K562 (cell line): ENCODE results near the gene HEY2. TPM values are rescaled to one million over a fixed set of nuclear protein-coding genes. Genes with fewer than 3 reads are reported as not detected.
"Not testable (repeated sequence)": the region's sequence is repeated elsewhere in the genome, so short reads cannot be mapped to it uniquely, and the experiment has no call there.

Experiments
- ATAC-seq: fragments of 200-7000 bp; cut with Tn5 transposase; 3 replicates; pipeline ENCODE4 v1.9.1; 2020; ENCODE audit warnings: moderate library complexity
- BruUV-seq: library from RNA; stranded (reverse); fragments of 400-500 nt; replicated peaks from 2 replicates; lab custom pipeline; 2021; lab: Mats Ljungman, UMichigan
- CTCF ChIA-PET: fragments of 300-600 bp; formaldehyde crosslinking; extraction: SDS; loops from one replicate; lab custom pipeline; 2021; ENCODE audit warnings: low intra/inter-chr PET ratio; lab: Yijun Ruan, JAX
- POLR2A ChIA-PET: fragments of 300-600, 350-650 bp; sonication (Branson Sonifier 250); formaldehyde crosslinking; extraction: SDS; loops from one replicate; lab custom pipeline; 2021; ENCODE audit warnings: antibody characterized with exemption, inconsistent platforms; lab: Yijun Ruan, JAX
- DNase-seq, 4 experiments: peaks; one replicate each; pipeline versions ENCODE4 v3.0.0 to v3.0.0-alpha.2; 2011 to 2018; ENCODE audit warnings: low spot score in 3 of 4, mixed read lengths in 3 of 4; ENCODE audit errors: extremely low read depth in 1 of 4
- FAIRE-seq: peaks from 2 replicates; lab custom pipeline; 2011; peaks lifted over from hg19 to GRCh38; lab: Jason Lieb, UNC
- H2AFZ ChIP-seq: 2 replicates; pipeline ENCODE4 v1.6.0; 2011; ENCODE audit warnings: low read depth, low read length, control low read depth, inconsistent platforms
- H3K27ac ChIP-seq: fragments of 200-600 bp; 3 replicates; pipeline ENCODE4 v1.8.0; 2011; ENCODE audit warnings: low read depth, mild to moderate bottlenecking, control low read depth, inconsistent platforms, low read length, moderate library complexity, mixed read lengths; ENCODE audit errors: extremely low read depth
- H3K27me3 ChIP-seq, 2 experiments: fragments of 300-600 bp in 1 of 2; 2 replicates in 1 of 2; 3 replicates in 1 of 2; pipeline versions ENCODE4 v1.6.0 to v1.8.0; 2011; ENCODE audit warnings: inconsistent platforms in 2 of 2, low read length in 2 of 2, mild to moderate bottlenecking in 1 of 2, mixed read lengths in 1 of 2, moderate library complexity in 1 of 2; ENCODE audit not compliant: control insufficient read depth in 2 of 2, insufficient read depth in 2 of 2
- H3K36me3 ChIP-seq: fragments of 300-600 bp; 3 replicates; pipeline ENCODE4 v1.8.0; 2011; ENCODE audit warnings: mild to moderate bottlenecking, low read length, inconsistent platforms; ENCODE audit not compliant: control insufficient read depth, insufficient read depth
- H3K4me1 ChIP-seq, 2 experiments: fragments of 200-600 bp in 1 of 2; replicated peaks in 1 of 2; 2 replicates in 1 of 2; 3 replicates in 1 of 2; pipeline versions ENCODE4 v1.5.1 to v1.8.0; 2011; ENCODE audit warnings: inconsistent platforms in 2 of 2, low read length in 2 of 2, mild to moderate bottlenecking in 1 of 2, mixed read lengths in 1 of 2, moderate library complexity in 1 of 2; ENCODE audit not compliant: control insufficient read depth in 2 of 2, insufficient read depth in 2 of 2
- H3K4me2 ChIP-seq: 2 replicates; pipeline ENCODE4 v1.6.1; 2011; ENCODE audit warnings: low read length, control low read depth, inconsistent platforms, mixed read lengths; ENCODE audit not compliant: insufficient read depth
- H3K4me3 ChIP-seq: fragments of 200-600 bp; sonication (generic), shearing (Covaris generic); 2 replicates; pipeline ENCODE4 v1.5.1; 2016; ENCODE audit warnings: control low read depth, inconsistent platforms
- H3K79me2 ChIP-seq: fragments of 200-600 bp; 3 replicates; pipeline ENCODE4 v1.8.0; 2011; ENCODE audit warnings: low read length, inconsistent platforms; ENCODE audit not compliant: control insufficient read depth, insufficient read depth
- H3K9ac ChIP-seq, 2 experiments: 2 replicates each; pipeline versions ENCODE4 v1.6.0 to v1.6.1; 2011; ENCODE audit warnings: low read depth in 2 of 2, low read length in 2 of 2, control low read depth in 1 of 2, inconsistent platforms in 1 of 2, mild to moderate bottlenecking in 1 of 2, mixed read lengths in 1 of 2; ENCODE audit not compliant: insufficient read depth in 1 of 2
- H3K9me1 ChIP-seq: one replicate; pipeline ENCODE4 v1.6.0; 2011; ENCODE audit warnings: inconsistent platforms, mild to moderate bottlenecking, low read length, moderate library complexity; ENCODE audit not compliant: control insufficient read depth, insufficient read depth
- H3K9me3 ChIP-seq: replicated peaks from 2 replicates; pipeline ENCODE4 v1.5.1; 2011; ENCODE audit warnings: low read depth, low read length, inconsistent platforms; ENCODE audit not compliant: control insufficient read depth, insufficient read depth
- H4K20me1 ChIP-seq: replicated peaks from 2 replicates; pipeline ENCODE4 v1.6.1; 2011; ENCODE audit warnings: low read length, inconsistent platforms, mixed read lengths; ENCODE audit not compliant: control insufficient read depth, insufficient read depth
- EGR1 ChIP-seq: fragments of 450-650 bp; conservative IDR thresholded peaks from 2 replicates; pipeline ENCODE4 v1.6.1; 2017; ENCODE audit warnings: mild to moderate bottlenecking
- ZNF354B ChIP-seq: fragments of 250-450 bp; sonication (Bioruptor Pico); IDR thresholded peaks from 2 replicates; pipeline ENCODE4 v1.4.0; 2020
- WGBS: fragments of 100-300 bp; shearing (Covaris generic); methylation state at CpG from one replicate; pipeline ENCODE4 v1.1.6; 2016; ENCODE audit warnings: low coverage, mixed read lengths; ENCODE audit not compliant: insufficient coverage; ENCODE audit errors: missing lambda C conversion rate; 5-methylcytosine and 5-hydroxymethylcytosine counted together
- in situ Hi-C: fragments of 300-500 bp; cut with MboI; formaldehyde crosslinking; loops from 4 replicates; pipeline ENCODE4 v1.15.0; 2018; ENCODE audit warnings: inconsistent platforms, mixed read lengths
- intact Hi-C: fragments of 100-400 bp; cut with micrococcal nuclease; formaldehyde crosslinking; loops from 2 replicates; pipeline ENCODE4 v1.14.2; 2022
- polyA plus RNA-seq, 8 experiments: library from polyadenylated mRNA; depleted of rRNA in 4 of 8; stranded (reverse) in 5 of 8; unstranded in 3 of 8; fragments of >200 nt; fragmentation: Nextera tagmentation in 2 of 8; fragmentation: Illumina TruSeq in 1 of 8; extraction: Ambion mirVana in 2 of 8; extraction: Trizol in 1 of 8; gene quantifications; 2 replicates each; pipeline versions ENCODE4 v1.2.1 to v1.2.3, GENCODE V29; 2011 to 2014; ENCODE audit warnings: inconsistent platforms in 1 of 8, missing spikeins in 1 of 8
- total RNA-seq, 7 experiments: library from RNA; depleted of rRNA in 6 of 7; stranded (reverse); fragments of >200 nt in 6 of 7; fragmentation: Illumina TruSeq in 2 of 7; extraction: Trizol in 2 of 7; gene quantifications; 2 replicates each; pipeline versions ENCODE4 v1.2.1 to v1.2.3, GENCODE V29; 2011 to 2021; ENCODE audit warnings: low replicate concordance in 1 of 7
- TF ChIP-seq, protein P1 (sequence below): fragments of 200-600 bp; sonication (generic); IDR thresholded peaks from one replicate; pipeline ENCODE4 v1.6.1; 2012; ENCODE audit warnings: mild to moderate bottlenecking, low read depth, low read length, inconsistent platforms

Gene HEY2
- total and polyA plus RNA-seq, 9 of the 15 experiments (the other 6 are each of a cell fraction or from before 2014, with no cell fraction given) = 0.03 to 0.07 (median 0.06) TPM; not detected in 5

- CTCF ChIA-PET, FAIRE-seq, H3K4me2 ChIP-seq, H3K9ac ChIP-seq, H3K9me3 ChIP-seq, H3K36me3 ChIP-seq, H3K4me3 ChIP-seq, H2AFZ ChIP-seq, H3K79me2 ChIP-seq, BruUV-seq, DNase-seq, ATAC-seq, H3K27ac ChIP-seq, intact Hi-C loops, H3K4me1 ChIP-seq, H4K20me1 ChIP-seq, H3K27me3 ChIP-seq, in situ Hi-C loops, H3K9me1 ChIP-seq: not testable (repeated sequence)
- 88% methylated on average over 9 of the region's 10 CpGs for WGBS
- POLR2A ChIA-PET = interaction anchor here (0.9 to 1.6 kb wide), 2 partner anchors 14 to 16 kb away, joined by 3 to 6 read pairs; partner anchors contain the start of gene NCOA7
These were observed 55.5 kb downstream of the HEY2 start for GRCh38 chr6:125804866-125805425.

GRCh38 chr6:125806813-125807212 is 57.4 kb downstream of the HEY2 start:
- Histone ChIP-seq H4K20me1 (no peaks in the 10 kb centered on the region), H3K36me3 (peaks cover 6% of the 10 kb centered on the region; the same call in 1 of the 3 replicates), H3K4me2 (no peak overlapping the region), H3K27ac (no peak overlapping the region), H3K9me3 (no peaks in the 10 kb centered on the region), H3K4me1 (peaks cover 7 to 12% of the 10 kb centered on the region in 2 experiments; a peak in 4 of 5 replicates), H3K9me1 (no peaks in the 10 kb centered on the region), H2AFZ (no peak overlapping the region), H3K4me3 (no peak overlapping the region), H3K27me3 (no peaks in the 10 kb centered on the region), H3K9ac (no peak overlapping the region), H3K79me2 (peaks cover 6% of the 10 kb centered on the region; the same call in 2 of the 3 replicates)
- ATAC-seq (no peak), FAIRE-seq (no peak), DNase-seq (no peak)
- CTCF ChIA-PET = interaction anchor here (0.6 kb wide), 1 partner anchor 53 kb away, joined by 3 read pairs; no protein-coding TSS in a partner anchor
- POLR2A ChIA-PET = interaction anchor here (0.6 to 0.8 kb wide), 2 partner anchors 9 to 48 kb away, joined by 3 to 5 read pairs; no protein-coding TSS in a partner anchor
- intact Hi-C loops = no loop called here
- in situ Hi-C loops = no loop called here
- TF ChIP-seq ZNF354B (CRISPR knock-in tag) (no peak), EGR1 (no peak)
- TF ChIP-seq, protein P1, sequence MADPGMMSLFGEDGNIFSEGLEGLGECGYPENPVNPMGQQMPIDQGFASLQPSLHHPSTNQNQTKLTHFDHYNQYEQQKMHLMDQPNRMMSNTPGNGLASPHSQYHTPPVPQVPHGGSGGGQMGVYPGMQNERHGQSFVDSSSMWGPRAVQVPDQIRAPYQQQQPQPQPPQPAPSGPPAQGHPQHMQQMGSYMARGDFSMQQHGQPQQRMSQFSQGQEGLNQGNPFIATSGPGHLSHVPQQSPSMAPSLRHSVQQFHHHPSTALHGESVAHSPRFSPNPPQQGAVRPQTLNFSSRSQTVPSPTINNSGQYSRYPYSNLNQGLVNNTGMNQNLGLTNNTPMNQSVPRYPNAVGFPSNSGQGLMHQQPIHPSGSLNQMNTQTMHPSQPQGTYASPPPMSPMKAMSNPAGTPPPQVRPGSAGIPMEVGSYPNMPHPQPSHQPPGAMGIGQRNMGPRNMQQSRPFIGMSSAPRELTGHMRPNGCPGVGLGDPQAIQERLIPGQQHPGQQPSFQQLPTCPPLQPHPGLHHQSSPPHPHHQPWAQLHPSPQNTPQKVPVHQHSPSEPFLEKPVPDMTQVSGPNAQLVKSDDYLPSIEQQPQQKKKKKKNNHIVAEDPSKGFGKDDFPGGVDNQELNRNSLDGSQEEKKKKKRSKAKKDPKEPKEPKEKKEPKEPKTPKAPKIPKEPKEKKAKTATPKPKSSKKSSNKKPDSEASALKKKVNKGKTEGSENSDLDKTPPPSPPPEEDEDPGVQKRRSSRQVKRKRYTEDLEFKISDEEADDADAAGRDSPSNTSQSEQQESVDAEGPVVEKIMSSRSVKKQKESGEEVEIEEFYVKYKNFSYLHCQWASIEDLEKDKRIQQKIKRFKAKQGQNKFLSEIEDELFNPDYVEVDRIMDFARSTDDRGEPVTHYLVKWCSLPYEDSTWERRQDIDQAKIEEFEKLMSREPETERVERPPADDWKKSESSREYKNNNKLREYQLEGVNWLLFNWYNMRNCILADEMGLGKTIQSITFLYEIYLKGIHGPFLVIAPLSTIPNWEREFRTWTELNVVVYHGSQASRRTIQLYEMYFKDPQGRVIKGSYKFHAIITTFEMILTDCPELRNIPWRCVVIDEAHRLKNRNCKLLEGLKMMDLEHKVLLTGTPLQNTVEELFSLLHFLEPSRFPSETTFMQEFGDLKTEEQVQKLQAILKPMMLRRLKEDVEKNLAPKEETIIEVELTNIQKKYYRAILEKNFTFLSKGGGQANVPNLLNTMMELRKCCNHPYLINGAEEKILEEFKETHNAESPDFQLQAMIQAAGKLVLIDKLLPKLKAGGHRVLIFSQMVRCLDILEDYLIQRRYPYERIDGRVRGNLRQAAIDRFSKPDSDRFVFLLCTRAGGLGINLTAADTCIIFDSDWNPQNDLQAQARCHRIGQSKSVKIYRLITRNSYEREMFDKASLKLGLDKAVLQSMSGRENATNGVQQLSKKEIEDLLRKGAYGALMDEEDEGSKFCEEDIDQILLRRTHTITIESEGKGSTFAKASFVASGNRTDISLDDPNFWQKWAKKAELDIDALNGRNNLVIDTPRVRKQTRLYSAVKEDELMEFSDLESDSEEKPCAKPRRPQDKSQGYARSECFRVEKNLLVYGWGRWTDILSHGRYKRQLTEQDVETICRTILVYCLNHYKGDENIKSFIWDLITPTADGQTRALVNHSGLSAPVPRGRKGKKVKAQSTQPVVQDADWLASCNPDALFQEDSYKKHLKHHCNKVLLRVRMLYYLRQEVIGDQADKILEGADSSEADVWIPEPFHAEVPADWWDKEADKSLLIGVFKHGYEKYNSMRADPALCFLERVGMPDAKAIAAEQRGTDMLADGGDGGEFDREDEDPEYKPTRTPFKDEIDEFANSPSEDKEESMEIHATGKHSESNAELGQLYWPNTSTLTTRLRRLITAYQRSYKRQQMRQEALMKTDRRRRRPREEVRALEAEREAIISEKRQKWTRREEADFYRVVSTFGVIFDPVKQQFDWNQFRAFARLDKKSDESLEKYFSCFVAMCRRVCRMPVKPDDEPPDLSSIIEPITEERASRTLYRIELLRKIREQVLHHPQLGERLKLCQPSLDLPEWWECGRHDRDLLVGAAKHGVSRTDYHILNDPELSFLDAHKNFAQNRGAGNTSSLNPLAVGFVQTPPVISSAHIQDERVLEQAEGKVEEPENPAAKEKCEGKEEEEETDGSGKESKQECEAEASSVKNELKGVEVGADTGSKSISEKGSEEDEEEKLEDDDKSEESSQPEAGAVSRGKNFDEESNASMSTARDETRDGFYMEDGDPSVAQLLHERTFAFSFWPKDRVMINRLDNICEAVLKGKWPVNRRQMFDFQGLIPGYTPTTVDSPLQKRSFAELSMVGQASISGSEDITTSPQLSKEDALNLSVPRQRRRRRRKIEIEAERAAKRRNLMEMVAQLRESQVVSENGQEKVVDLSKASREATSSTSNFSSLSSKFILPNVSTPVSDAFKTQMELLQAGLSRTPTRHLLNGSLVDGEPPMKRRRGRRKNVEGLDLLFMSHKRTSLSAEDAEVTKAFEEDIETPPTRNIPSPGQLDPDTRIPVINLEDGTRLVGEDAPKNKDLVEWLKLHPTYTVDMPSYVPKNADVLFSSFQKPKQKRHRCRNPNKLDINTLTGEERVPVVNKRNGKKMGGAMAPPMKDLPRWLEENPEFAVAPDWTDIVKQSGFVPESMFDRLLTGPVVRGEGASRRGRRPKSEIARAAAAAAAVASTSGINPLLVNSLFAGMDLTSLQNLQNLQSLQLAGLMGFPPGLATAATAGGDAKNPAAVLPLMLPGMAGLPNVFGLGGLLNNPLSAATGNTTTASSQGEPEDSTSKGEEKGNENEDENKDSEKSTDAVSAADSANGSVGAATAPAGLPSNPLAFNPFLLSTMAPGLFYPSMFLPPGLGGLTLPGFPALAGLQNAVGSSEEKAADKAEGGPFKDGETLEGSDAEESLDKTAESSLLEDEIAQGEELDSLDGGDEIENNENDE = no peak
- 46% methylated on average over 4 of the region's 4 CpGs for WGBS
- BruUV-seq = no TSS peak
